GM12873 (cell line): ENCODE measurements around the gene DYDC1.

Experiments
- CTCF ChIP-seq: IDR thresholded peaks from 2 replicates; pipeline ENCODE4 v1.5.1; 2012; ENCODE audit warnings: low read depth, mild to moderate bottlenecking, moderate library complexity, low read length, control low read depth; ENCODE audit not compliant: insufficient read depth; ENCODE audit errors: missing control alignments

Gene DYDC1

DNA sequence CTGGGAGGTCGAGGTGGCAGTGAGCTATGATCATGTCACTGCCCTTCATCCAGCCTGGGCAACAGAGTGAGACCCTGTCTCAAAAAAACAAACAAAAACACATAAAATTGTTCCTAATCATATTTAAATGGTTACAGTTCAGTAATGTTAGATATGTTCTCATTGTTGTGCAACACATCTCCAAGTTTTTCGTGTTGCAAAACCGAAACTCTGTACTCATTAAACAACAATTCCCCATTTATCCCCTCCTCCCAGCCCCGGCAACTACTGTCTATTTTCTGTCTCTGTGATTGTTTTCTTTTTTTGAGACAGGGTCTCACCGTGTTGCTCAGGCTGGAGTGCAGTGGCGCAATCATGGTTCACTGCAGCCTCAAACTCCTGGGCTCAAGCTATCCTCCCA is 35.7 kb upstream of the DYDC1 start:
- no peak for TF ChIP-seq CTCF

- TF ChIP-seq CTCF: no peak
Observed at GRCh38 chr10:80390740-80391139, 34.2 kb upstream of the DYDC1 start.

DNA sequence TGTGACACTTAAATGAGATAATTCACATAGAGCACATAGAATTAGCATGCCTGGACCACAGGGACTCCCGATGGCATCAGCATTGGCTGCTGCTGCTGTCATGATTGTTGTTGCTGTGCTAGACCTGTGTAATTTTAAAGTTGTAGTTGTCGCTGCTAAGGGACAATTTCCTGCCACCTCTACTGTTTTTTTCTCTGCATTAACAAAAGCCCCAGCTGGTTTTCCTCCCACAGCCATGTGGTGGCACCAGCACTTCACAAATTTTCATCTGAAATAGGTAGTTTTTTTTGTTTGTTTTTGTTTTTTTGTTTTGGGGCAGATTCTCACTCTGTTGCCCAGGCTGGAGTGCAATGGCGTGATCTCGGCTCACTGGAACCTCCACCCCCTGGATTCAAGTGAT is 26.4 kb upstream of the DYDC1 start:
- peak; percentile 64 for TF ChIP-seq CTCF

DNA sequence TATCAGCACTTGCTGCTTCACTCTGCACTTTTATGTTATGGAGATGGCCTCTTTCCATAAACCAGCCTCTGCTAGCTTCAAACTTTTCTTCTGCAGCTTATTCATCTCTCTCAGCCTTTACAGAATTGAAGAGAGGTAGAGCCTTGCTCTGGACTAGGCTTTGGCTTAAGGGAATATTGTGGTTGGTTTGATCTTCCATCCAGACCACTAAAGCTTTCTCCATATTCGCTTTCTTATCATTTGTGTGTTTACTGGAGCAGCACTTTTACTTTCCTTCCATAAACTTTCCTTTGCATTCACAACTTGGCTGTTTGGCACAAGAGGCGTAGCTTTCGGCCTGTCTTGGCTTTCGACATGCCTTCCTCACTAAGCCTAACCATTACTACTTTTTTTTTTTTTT is 23.6 kb upstream of the DYDC1 start:
- no peak for TF ChIP-seq CTCF

- TF ChIP-seq CTCF: no peak
Observed at GRCh38 chr10:80379701-80380100, 23.1 kb upstream of the DYDC1 start.

DNA sequence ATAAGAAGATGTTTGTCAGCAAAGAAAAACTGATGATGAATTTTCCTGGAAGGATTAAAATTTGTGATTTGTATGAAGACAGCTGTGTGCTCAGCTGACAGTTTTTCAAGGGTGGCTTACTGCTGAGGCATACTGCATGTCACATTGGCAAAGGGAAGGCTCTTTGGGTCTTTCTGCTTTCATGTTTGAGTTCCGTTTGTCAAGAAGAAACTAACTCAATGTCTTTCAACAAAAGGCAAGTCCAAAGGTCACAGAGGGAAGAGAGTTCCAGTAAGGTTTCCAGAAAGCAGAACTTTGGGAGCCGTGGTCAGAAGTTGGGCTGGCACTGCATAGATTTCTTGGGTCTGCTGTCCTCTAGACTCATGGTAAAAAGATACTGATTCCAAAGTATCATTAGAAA is 16.9 kb upstream of the DYDC1 start:
- no peak for TF ChIP-seq CTCF

DNA sequence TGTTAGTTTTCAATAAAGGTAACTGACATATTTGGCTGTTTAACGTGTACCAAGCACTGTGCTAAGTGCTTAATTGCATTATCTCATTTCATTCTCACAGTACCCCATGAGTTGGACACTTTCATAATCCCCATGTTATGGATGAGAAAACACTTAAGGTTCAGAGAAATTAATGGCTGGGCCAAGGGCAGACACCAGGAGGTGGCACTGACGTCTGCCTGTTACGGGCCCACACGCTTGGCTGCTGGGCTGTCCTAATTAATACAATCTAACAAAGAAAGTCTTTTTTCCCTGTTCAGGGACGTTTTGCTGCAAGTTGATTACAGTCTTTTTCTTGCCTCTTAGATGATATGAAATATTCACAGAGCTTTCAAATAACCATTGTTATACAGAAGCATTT is 16.1 kb upstream of the DYDC1 start:
- TF ChIP-seq CTCF: no peak

DNA sequence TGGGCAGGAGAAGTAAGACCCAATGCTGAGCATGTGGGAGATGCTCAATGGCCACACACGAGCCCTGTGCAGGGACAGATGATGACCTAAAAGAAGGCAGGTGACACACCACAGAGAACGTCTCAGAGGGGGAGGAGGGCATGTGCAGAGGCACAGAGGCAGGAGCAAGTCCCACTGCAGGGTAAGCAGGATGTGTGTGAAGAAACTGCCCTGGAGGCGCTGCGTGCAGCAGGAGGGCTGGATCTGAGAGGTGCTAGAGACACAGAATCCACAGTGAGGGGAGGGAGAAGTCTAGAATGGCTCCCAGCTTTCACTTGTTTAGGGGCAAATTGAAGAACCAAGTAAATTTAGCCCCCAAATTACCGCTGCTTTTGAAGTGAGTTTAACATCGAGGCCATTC is 14.9 kb upstream of the DYDC1 start:
- TF ChIP-seq CTCF: no peak
